ENCODE results near the gene ZFYVE1. TPM values are rescaled to one million over a fixed set of nuclear protein-coding genes. Genes with fewer than 3 reads are reported as not detected.

The ZFYVE1 gene
- total RNA-seq, 6 experiments from 2014 or later, result 13.6 to 18.3 (median 15.6) TPM

GRCh38 chr14:72970824-72971434, 56.0 kb downstream of the ZFYVE1 start:
- H3K4me1 Mint-ChIP-seq (ENCODE audit: low read depth), result peaks cover under 1% of the 10 kb centered on the region; the same call in 1 of the 2 replicates
- TF ChIP-seq CTCF (IDR thresholded peaks at IDR 0.05), result no peak
- H3K9me3 Mint-ChIP-seq, result no peaks in the 10 kb centered on the region
- no peak for DNase-seq
- H3K27ac Mint-ChIP-seq, result no peak overlapping the region
- no peaks in the 10 kb centered on the region for H3K27me3 Mint-ChIP-seq (ENCODE audit: insufficient read depth)
- peaks cover 22% of the 10 kb centered on the region for H3K36me3 Mint-ChIP-seq (ENCODE audit: low read depth)
- no peak overlapping the region for H3K4me3 Mint-ChIP-seq

GRCh38 chr14:72970058-72970630, 56.8 kb downstream of the ZFYVE1 start:
- Mint-ChIP-seq H3K27ac (no peak overlapping the region), H3K36me3 (ENCODE audit: low read depth) (peaks cover 19% of the 10 kb centered on the region), H3K9me3 (no peaks in the 10 kb centered on the region), H3K4me1 (ENCODE audit: low read depth) (peaks cover 9% of the 10 kb centered on the region), H3K27me3 (ENCODE audit: insufficient read depth) (0 out of 2 replicates have a peak, but pooled peaks cover 2% of the 10 kb centered on the region), H3K4me3 (no peak overlapping the region)
- DNase-seq, result no peak
- TF ChIP-seq CTCF (IDR thresholded peaks at IDR 0.05), result no peak

GRCh38 chr14:72968316-72968715, 58.6 kb downstream of the ZFYVE1 start:
- Mint-ChIP-seq H3K9me3 (no peaks in the 10 kb centered on the region), H3K27ac (no peak overlapping the region)
- no peak for DNase-seq

GRCh38 chr14:72966038-72966437, 60.9 kb downstream of the ZFYVE1 start:
- no peak for TF ChIP-seq CTCF (IDR thresholded peaks at IDR 0.05)
- peaks cover 8% of the 10 kb centered on the region for H3K27me3 Mint-ChIP-seq (ENCODE audit: insufficient read depth)

More at GRCh38 chr14:72968316-72968715, 58.6 kb downstream of the ZFYVE1 start:
- TF ChIP-seq CTCF (IDR thresholded peaks at IDR 0.05), result no peak
- H3K4me1 Mint-ChIP-seq (ENCODE audit: low read depth), result peaks cover 14% of the 10 kb centered on the region
- no peak overlapping the region for H3K4me3 Mint-ChIP-seq
- 0 out of 2 replicates have a peak, but pooled peaks cover 2% of the 10 kb centered on the region for H3K27me3 Mint-ChIP-seq (ENCODE audit: insufficient read depth)
- peaks cover 21% of the 10 kb centered on the region for H3K36me3 Mint-ChIP-seq (ENCODE audit: low read depth)

GRCh38 chr14:72965249-72965648, 61.7 kb downstream of the ZFYVE1 start:
- TF ChIP-seq CTCF (IDR thresholded peaks at IDR 0.05), result no peak
- Mint-ChIP-seq H3K27me3 (ENCODE audit: insufficient read depth) (peaks cover 8% of the 10 kb centered on the region), H3K9me3 (0 out of 2 replicates have a peak, but pooled peaks cover 4% of the 10 kb centered on the region), H3K4me3 (no peak overlapping the region), H3K4me1 (ENCODE audit: low read depth) (peaks cover 37% of the 10 kb centered on the region), H3K36me3 (ENCODE audit: low read depth) (peaks cover 29% of the 10 kb centered on the region), H3K27ac (peak overlapping the region; percentile 15; the same call in 1 of the 2 replicates)
- peak; percentile 32 for DNase-seq

More at GRCh38 chr14:72966038-72966437, 60.9 kb downstream of the ZFYVE1 start:
- Mint-ChIP-seq H3K4me1 (ENCODE audit: low read depth) (peaks cover 35% of the 10 kb centered on the region), H3K36me3 (ENCODE audit: low read depth) (peaks cover 22% of the 10 kb centered on the region), H3K27ac (no peak overlapping the region), H3K9me3 (0 out of 2 replicates have a peak, but pooled peaks cover 4% of the 10 kb centered on the region), H3K4me3 (no peak overlapping the region)
- no peak for DNase-seq

Data from HFFc6 (cell line).